Activated CD4-positive, alpha-beta T cell treated with anti-CD3 and anti-CD28 coated beads, Interleukin-2, amount 10 ng/mL, durations not matched to agents 24 days and 14 days (primary cell): Measurements from ENCODE around the gene HINT2. TPM values are rescaled to one million over a fixed set of nuclear protein-coding genes. Genes with fewer than 3 reads are reported as not detected.

Experiments used
- DNase-seq: peaks from one replicate; pipeline ENCODE4 v3.0.0; 2022
- H3K27ac Mint-ChIP-seq: one replicate; pipeline ENCODE4 v1.8.0; 2022; ENCODE audit warnings: mild to moderate bottlenecking, mixed read lengths
- H3K27me3 Mint-ChIP-seq: one replicate; pipeline ENCODE4 v1.8.0; 2022; ENCODE audit warnings: mixed read lengths
- H3K36me3 Mint-ChIP-seq: one replicate; pipeline ENCODE4 v1.8.0; 2022; ENCODE audit warnings: low read depth, mild to moderate bottlenecking, mixed read lengths
- H3K4me1 Mint-ChIP-seq: one replicate; pipeline ENCODE4 v1.8.0; 2021; ENCODE audit warnings: mixed read lengths
- H3K4me3 Mint-ChIP-seq: one replicate; pipeline ENCODE4 v1.8.0; 2022; ENCODE audit warnings: mild to moderate bottlenecking, moderate library complexity, mixed read lengths
- H3K9me3 Mint-ChIP-seq: one replicate; pipeline ENCODE4 v1.8.0; 2021; ENCODE audit warnings: mixed read lengths
- intact Hi-C: fragments of 100-400 bp; cut with micrococcal nuclease; formaldehyde crosslinking; loops from one replicate; pipeline ENCODE4 v1.15.1; 2023
- total RNA-seq: library from RNA; stranded (reverse); gene quantifications from 2 replicates; pipeline ENCODE4 v1.2.3, GENCODE V29; 2022

HINT2 gene
- total RNA-seq, 1 donor from 2014 or later: 42.5 TPM

GRCh38 chr9:35792024-35792813 lies 22.6 kb downstream of the HINT2 start:
- intact Hi-C loops: no loop called here
- Mint-ChIP-seq H3K27me3 (no peaks in the 10 kb centered on the region), H3K4me3 (no peak overlapping the region), H3K4me1 (peaks cover 21% of the 10 kb centered on the region), H3K36me3 (peaks cover 10% of the 10 kb centered on the region), H3K27ac (no peak overlapping the region), H3K9me3 (no peaks in the 10 kb centered on the region)
- DNase-seq: no peak

- intact Hi-C loops: loop anchor here (2.0 kb wide), 2 partner anchors 23 to 35 kb away; partner anchors contain the start of gene HINT2
- H3K27me3 Mint-ChIP-seq: no peaks in the 10 kb centered on the region
- H3K27ac Mint-ChIP-seq: no peak within 1 kb of the TSS
- H3K4me1 Mint-ChIP-seq: peaks cover 17% of the 10 kb centered on the region
- H3K4me3 Mint-ChIP-seq: no peak within 1 kb of the TSS
- no peak for DNase-seq
- peaks cover 12% of the 10 kb centered on the region for H3K36me3 Mint-ChIP-seq
- no peaks in the 10 kb centered on the region for H3K9me3 Mint-ChIP-seq
Observed at GRCh38 chr9:35791297-35791921, 23.4 kb downstream of the HINT2 start, which contains the start of gene NPR2. NPR2 (plus strand) TSS chr9:35791591; CDS start chr9:35792409, 818 bp downstream.

- DNase-seq: peak; percentile 87
- Mint-ChIP-seq H3K36me3 (peaks cover 18% of the 10 kb centered on the region), H3K4me1 (peaks cover 17% of the 10 kb centered on the region), H3K27ac (no peak overlapping the region), H3K4me3 (no peak overlapping the region), H3K27me3 (no peaks in the 10 kb centered on the region), H3K9me3 (no peaks in the 10 kb centered on the region)
- intact Hi-C loops: loop anchor here (1.0 to 2.0 kb wide), 3 partner anchors 24 to 92 kb away; partner anchors contain the start of gene HINT2
Observed at GRCh38 chr9:35790385-35791296, 24.2 kb downstream of the HINT2 start.

GRCh38 chr9:35790025-35790384 lies 24.8 kb downstream of the HINT2 start:
- no peaks in the 10 kb centered on the region for H3K27me3 Mint-ChIP-seq
- peaks cover 14% of the 10 kb centered on the region for H3K4me1 Mint-ChIP-seq
- no peak overlapping the region for H3K4me3 Mint-ChIP-seq
- H3K36me3 Mint-ChIP-seq: peaks cover 19% of the 10 kb centered on the region
- H3K27ac Mint-ChIP-seq: no peak overlapping the region
- no peak for DNase-seq
- no peaks in the 10 kb centered on the region for H3K9me3 Mint-ChIP-seq
- intact Hi-C loops: loop anchor here (1.0 to 2.0 kb wide), 3 partner anchors 25 to 92 kb away; partner anchors contain the start of gene HINT2

- Mint-ChIP-seq H3K27ac (no peak overlapping the region), H3K27me3 (no peaks in the 10 kb centered on the region), H3K4me1 (peaks cover 13% of the 10 kb centered on the region), H3K36me3 (peaks cover 19% of the 10 kb centered on the region), H3K9me3 (no peaks in the 10 kb centered on the region), H3K4me3 (no peak overlapping the region)
- intact Hi-C loops: no loop called here
- DNase-seq: no peak
Observed at GRCh38 chr9:35789541-35789940, 25.3 kb downstream of the HINT2 start.

GRCh38 chr9:35783418-35783817 lies 31.4 kb downstream of the HINT2 start:
- no peaks in the 10 kb centered on the region for H3K4me1 Mint-ChIP-seq
- peaks cover 37% of the 10 kb centered on the region for H3K36me3 Mint-ChIP-seq
- no peak overlapping the region for H3K4me3 Mint-ChIP-seq

GRCh38 chr9:35781066-35781465 lies 33.8 kb downstream of the HINT2 start:
- Mint-ChIP-seq H3K4me3 (no peak overlapping the region), H3K9me3 (no peaks in the 10 kb centered on the region), H3K36me3 (peaks cover 26% of the 10 kb centered on the region), H3K27ac (no peak overlapping the region), H3K4me1 (peaks cover 2% of the 10 kb centered on the region), H3K27me3 (no peaks in the 10 kb centered on the region)
- intact Hi-C loops: no loop called here
- no peak for DNase-seq

More at GRCh38 chr9:35783418-35783817, 31.4 kb downstream of the HINT2 start:
- H3K27me3 Mint-ChIP-seq: no peaks in the 10 kb centered on the region
- no peaks in the 10 kb centered on the region for H3K9me3 Mint-ChIP-seq
- no peak for DNase-seq
- no peak overlapping the region for H3K27ac Mint-ChIP-seq
- intact Hi-C loops: no loop called here

GRCh38 chr9:35778496-35778895 lies 36.3 kb downstream of the HINT2 start:
- peaks cover 12% of the 10 kb centered on the region for H3K36me3 Mint-ChIP-seq
- H3K4me3 Mint-ChIP-seq: no peak overlapping the region
- intact Hi-C loops: no loop called here
- H3K27me3 Mint-ChIP-seq: no peaks in the 10 kb centered on the region
- peaks cover 8% of the 10 kb centered on the region for H3K4me1 Mint-ChIP-seq
- H3K9me3 Mint-ChIP-seq: no peaks in the 10 kb centered on the region
- DNase-seq: no peak
- H3K27ac Mint-ChIP-seq: no peak overlapping the region

- H3K4me3 Mint-ChIP-seq: no peak overlapping the region
- peaks cover 9% of the 10 kb centered on the region for H3K36me3 Mint-ChIP-seq
- H3K9me3 Mint-ChIP-seq: no peaks in the 10 kb centered on the region
- H3K4me1 Mint-ChIP-seq: peaks cover 8% of the 10 kb centered on the region
- H3K27me3 Mint-ChIP-seq: no peaks in the 10 kb centered on the region
- H3K27ac Mint-ChIP-seq: peak overlapping the region; percentile 84
- intact Hi-C loops: no loop called here
- DNase-seq: no peak
Observed at GRCh38 chr9:35776018-35776417, 38.8 kb downstream of the HINT2 start.

- no peaks in the 10 kb centered on the region for H3K27me3 Mint-ChIP-seq
- H3K4me3 Mint-ChIP-seq: no peak overlapping the region
- intact Hi-C loops: no loop called here
- H3K27ac Mint-ChIP-seq: no peak overlapping the region
- H3K36me3 Mint-ChIP-seq: peaks cover 3% of the 10 kb centered on the region
- no peaks in the 10 kb centered on the region for H3K9me3 Mint-ChIP-seq
- DNase-seq: no peak
- peaks cover 8% of the 10 kb centered on the region for H3K4me1 Mint-ChIP-seq
Observed at GRCh38 chr9:35774907-35775635, 39.8 kb downstream of the HINT2 start.

- no peaks in the 10 kb centered on the region for H3K27me3 Mint-ChIP-seq
- H3K9me3 Mint-ChIP-seq: no peaks in the 10 kb centered on the region
- H3K4me3 Mint-ChIP-seq: no peak overlapping the region
- DNase-seq: no peak
- intact Hi-C loops: no loop called here
- no peak overlapping the region for H3K27ac Mint-ChIP-seq
- H3K36me3 Mint-ChIP-seq: no peaks in the 10 kb centered on the region
- H3K4me1 Mint-ChIP-seq: peaks cover 8% of the 10 kb centered on the region
Observed at GRCh38 chr9:35771943-35772342, 42.9 kb downstream of the HINT2 start.

GRCh38 chr9:35771534-35771933 lies 43.3 kb downstream of the HINT2 start:
- Mint-ChIP-seq H3K27ac (no peak overlapping the region), H3K4me3 (no peak overlapping the region), H3K4me1 (peaks cover 8% of the 10 kb centered on the region), H3K36me3 (no peaks in the 10 kb centered on the region), H3K27me3 (no peaks in the 10 kb centered on the region), H3K9me3 (no peaks in the 10 kb centered on the region)
- intact Hi-C loops: no loop called here
- DNase-seq: no peak

- no peaks in the 10 kb centered on the region for H3K27me3 Mint-ChIP-seq
- DNase-seq: no peak
- H3K36me3 Mint-ChIP-seq: no peaks in the 10 kb centered on the region
- H3K4me1 Mint-ChIP-seq: peaks cover 6% of the 10 kb centered on the region
- intact Hi-C loops: no loop called here
- no peaks in the 10 kb centered on the region for H3K9me3 Mint-ChIP-seq
- H3K27ac Mint-ChIP-seq: no peak overlapping the region
- H3K4me3 Mint-ChIP-seq: no peak overlapping the region
Observed at GRCh38 chr9:35771075-35771433, 43.8 kb downstream of the HINT2 start.
